ENCODE results near the gene PDLIM4.

Gene PDLIM4

GRCh38 chr5:132308701-132309100 is 51.2 kb downstream of the PDLIM4 start:
- no peak for DNase-seq (ENCODE audit: low read depth, low spot score)

DNA sequence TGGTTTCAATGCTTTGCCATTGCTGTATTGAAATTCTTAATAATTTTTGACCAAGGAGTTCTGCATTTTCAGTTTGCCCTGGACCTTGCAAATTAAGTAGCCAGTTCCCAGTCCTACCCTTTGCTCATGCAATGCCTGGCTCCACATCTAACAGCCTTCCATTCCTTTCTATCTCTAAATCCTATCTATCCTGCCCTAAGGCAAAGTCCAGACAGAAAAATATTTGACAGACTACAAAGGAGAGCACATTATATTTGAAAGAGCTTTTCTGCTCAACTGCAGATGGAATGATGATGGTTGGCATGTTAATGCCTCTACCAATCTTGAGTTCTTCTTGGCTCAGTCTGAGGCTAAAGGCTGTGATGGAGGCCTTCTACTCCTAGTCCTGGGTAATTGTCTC is 52.2 kb downstream of the PDLIM4 start:
- no peak for DNase-seq (ENCODE audit: low read depth, low spot score)

- DNase-seq (ENCODE audit: low read depth, low spot score): no peak
These were observed 52.8 kb downstream of the PDLIM4 start for GRCh38 chr5:132310141-132310834.

DNA sequence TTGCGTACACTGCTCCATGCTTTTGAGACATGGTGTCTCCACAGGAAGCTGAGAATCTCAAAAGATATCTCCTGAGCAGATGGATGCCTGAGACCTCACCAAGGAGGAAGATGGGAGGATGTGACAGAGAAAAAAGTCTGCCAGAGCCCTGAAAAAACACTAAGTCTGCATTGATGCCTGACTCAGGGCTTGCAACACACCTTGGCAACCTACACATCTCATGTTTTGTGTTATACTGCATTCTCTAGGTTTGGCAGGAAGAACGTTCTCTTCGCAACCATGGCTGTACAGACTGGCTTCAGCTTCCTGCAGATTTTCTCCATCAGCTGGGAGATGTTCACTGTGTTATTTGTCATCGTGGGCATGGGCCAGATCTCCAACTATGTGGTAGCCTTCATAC is 55.9 kb downstream of the PDLIM4 start:
- DNase-seq (ENCODE audit: low read depth, low spot score): no peak

DNA sequence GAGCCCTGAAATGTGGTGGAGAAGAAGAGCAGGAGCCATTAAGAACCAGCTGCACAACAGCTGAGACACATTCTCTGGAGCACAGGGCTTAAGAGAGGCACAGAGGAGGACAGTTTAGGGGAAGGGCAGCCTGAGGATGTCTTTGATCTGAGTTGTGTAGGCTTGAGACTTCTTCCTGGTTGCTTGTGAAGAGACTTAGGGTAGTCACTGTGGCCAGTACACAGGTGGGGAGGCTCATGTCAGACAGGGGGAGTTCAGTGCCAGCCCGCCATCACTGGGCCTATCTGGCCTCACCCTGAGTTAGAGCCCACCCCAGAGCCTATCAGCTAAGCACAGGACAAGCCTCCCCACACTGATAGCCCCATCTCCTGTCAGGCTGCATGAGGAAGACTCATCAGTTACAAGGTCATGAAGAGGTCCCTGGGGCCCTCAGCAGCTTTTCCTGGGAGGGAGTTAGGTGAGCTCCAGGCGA is 56.5 kb downstream of the PDLIM4 start:
- DNase-seq (ENCODE audit: low read depth, low spot score): no peak

GRCh38 chr5:132315529-132316067 is 58.1 kb downstream of the PDLIM4 start:
- no peak for DNase-seq (ENCODE audit: low read depth, low spot score)

- DNase-seq (ENCODE audit: low read depth, low spot score): no peak
These were observed 62.5 kb downstream of the PDLIM4 start for GRCh38 chr5:132319975-132320374.

DNA sequence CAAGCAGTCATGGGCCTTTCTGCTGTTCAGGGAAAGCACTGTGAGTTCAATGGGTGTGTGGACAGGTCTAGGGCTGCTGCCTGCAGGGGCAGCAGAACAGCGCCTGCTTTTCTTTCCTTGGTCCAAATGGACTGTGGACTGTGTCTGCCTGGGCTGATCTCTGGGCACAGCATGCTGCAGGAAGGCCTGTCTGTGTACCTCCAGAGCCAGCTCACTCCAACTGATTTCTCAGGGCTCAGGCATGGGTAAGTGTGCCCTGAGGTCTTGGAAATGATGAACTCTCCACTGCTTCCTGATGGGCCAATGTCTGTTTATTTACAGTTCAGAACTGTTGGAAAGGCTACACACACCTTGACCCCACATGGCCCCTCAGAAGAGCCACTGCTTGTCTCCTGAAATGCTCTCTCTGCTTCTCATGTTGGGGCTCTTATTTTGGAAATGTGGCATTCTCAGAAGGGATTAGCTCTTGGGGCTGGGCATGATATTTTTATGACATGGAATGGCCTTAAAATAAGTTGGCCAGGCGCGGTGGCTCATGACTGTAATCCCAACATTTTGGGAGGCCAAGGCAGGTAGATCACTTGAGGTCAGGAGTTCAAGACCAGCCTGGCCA is 63.7 kb downstream of the PDLIM4 start:
- no peak for DNase-seq (ENCODE audit: low read depth, low spot score)

DNA sequence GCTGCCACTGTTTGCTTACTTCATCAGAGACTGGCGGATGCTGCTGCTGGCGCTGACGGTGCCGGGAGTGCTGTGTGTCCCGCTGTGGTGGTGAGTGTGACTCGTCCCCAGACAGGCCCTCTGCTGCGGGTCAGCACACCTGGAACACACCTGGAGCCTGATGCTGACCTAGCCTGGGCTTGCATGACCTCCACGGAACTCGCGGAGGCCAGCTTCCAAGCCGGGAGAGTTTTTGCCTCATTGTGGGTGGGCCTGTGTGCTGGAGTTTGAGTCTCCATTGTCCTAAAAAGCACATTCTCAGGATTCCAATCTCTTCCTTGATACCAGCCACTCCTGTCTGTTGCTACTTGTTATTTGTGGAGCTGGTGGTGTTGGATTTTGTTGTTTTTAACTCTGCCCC is 64.8 kb downstream of the PDLIM4 start:
- no peak for DNase-seq (ENCODE audit: low read depth, low spot score)

Data from brain pericyte (primary cell).